WERI-Rb-1 (cell line): Measurements from ENCODE around the gene PTPN9.
A peak's percentile ranks its signal among the peaks of the same experiment; 100 is the strongest.

Source experiments
- DNase-seq: peaks from one replicate; pipeline ENCODE4 v3.0.0-alpha.2; 2020
- H3K27ac ChIP-seq: fragments of 250-450 bp; sonication (Bioruptor Pico); 2 replicates; pipeline ENCODE4 v1.5.1; 2020; ENCODE audit warnings: mild to moderate bottlenecking, moderate library complexity
- H3K27me3 ChIP-seq: fragments of 250-450 bp; sonication (Bioruptor Pico); 2 replicates; pipeline ENCODE4 v1.5.1; 2021; ENCODE audit warnings: mild to moderate bottlenecking, low read depth, moderate library complexity; ENCODE audit not compliant: insufficient read depth, severe bottlenecking
- H3K36me3 ChIP-seq: fragments of 250-450 bp; sonication (Bioruptor Pico); 2 replicates; pipeline ENCODE4 v1.5.1; 2020; ENCODE audit warnings: mild to moderate bottlenecking, moderate library complexity
- H3K4me3 ChIP-seq: 2 replicates; pipeline ENCODE4 v1.5.1; 2011; ENCODE audit warnings: low read depth, mild to moderate bottlenecking, control low read depth, low read length
- H3K9me3 ChIP-seq: fragments of 250-450 bp; sonication (Bioruptor Pico); 2 replicates; pipeline ENCODE4 v1.5.1; 2021; ENCODE audit warnings: mild to moderate bottlenecking, moderate library complexity; ENCODE audit not compliant: severe bottlenecking
- CTCF ChIP-seq: IDR thresholded peaks from 2 replicates; pipeline ENCODE4 v1.5.1; 2011; ENCODE audit warnings: low read depth, mild to moderate bottlenecking, control low read depth, inconsistent platforms, low read length

The PTPN9 gene

GRCh38 chr15:75455424-75455981 lies 123.6 kb downstream of the PTPN9 start:
- Histone ChIP-seq H3K27ac (peak overlapping the region; percentile 87), H3K27me3 (no peaks in the 10 kb centered on the region), H3K4me3 (peak overlapping the region; percentile 87), H3K9me3 (no peaks in the 10 kb centered on the region), H3K36me3 (no peaks in the 10 kb centered on the region)
- DNase-seq = peak; percentile 81
- no peak for TF ChIP-seq CTCF

DNA sequence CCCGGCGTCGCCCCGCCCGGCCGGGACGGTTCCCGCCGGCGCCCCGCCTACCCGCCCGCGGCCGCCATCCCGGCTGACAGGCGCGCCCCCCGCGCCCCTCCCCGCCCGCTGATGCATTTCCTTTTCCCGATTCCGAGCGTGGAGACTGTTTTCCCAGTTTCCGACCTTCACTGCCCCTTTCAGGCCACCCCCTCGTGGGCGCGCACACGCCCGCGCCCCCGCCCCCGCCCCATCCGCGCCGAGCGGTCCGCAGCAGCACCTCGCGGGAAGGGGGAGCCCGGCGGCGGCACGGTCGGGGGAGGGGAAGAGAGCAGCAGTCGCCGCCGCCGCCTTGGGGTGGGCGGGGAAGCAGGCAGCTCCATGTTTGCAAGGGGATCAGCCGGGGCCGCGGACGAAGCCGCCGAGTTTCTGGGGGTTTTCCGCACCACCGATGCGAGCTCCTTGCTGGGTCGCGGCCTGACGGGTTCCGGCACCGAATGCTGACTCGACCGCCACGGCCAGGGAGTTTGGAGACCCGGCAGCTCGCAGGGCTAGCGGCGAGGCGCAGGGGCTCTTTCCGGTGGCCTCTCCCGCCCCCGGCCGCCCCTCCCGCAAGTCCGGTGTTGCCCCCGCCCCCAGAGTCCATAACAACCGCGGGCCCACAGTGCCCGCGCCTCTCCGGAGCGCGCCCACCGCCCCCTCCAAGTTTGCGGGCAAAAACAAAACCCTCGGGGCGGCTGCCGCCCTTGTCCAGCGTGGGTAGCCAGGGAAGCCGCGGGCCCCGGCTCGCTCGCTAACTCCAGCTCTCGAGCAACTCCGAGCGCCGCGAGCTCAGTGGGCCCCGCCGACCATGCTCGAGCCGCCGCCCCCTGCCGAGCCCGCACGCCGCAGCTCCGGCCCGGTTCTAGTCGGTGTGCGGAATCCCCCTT lies 124.4 kb downstream of the PTPN9 start:
- Histone ChIP-seq H3K9me3 (no peaks in the 10 kb centered on the region), H3K27me3 (no peaks in the 10 kb centered on the region), H3K27ac (peak overlapping the region; percentile 87), H3K36me3 (no peaks in the 10 kb centered on the region), H3K4me3 (peak overlapping the region; percentile 87)
- peak; percentile 33 for DNase-seq
- no peak for TF ChIP-seq CTCF

GRCh38 chr15:75453703-75454470 lies 125.2 kb downstream of the PTPN9 start:
- no peaks in the 10 kb centered on the region for H3K27me3 ChIP-seq
- DNase-seq = peak; percentile 98

GRCh38 chr15:75452865-75453702 lies 126.0 kb downstream of the PTPN9 start:
- no peaks in the 10 kb centered on the region for H3K36me3 ChIP-seq
- peak overlapping the region; percentile 74 for H3K4me3 ChIP-seq
- no peaks in the 10 kb centered on the region for H3K27me3 ChIP-seq
- peak; percentile 49 for TF ChIP-seq CTCF
- DNase-seq = peak; percentile 78
- peak overlapping the region; percentile 91 for H3K27ac ChIP-seq
- no peaks in the 10 kb centered on the region for H3K9me3 ChIP-seq

More at GRCh38 chr15:75453703-75454470, 125.2 kb downstream of the PTPN9 start:
- Histone ChIP-seq H3K9me3 (no peaks in the 10 kb centered on the region), H3K27ac (peak overlapping the region; percentile 91), H3K36me3 (no peaks in the 10 kb centered on the region), H3K4me3 (peak overlapping the region; percentile 87)
- TF ChIP-seq CTCF = no peak

DNA sequence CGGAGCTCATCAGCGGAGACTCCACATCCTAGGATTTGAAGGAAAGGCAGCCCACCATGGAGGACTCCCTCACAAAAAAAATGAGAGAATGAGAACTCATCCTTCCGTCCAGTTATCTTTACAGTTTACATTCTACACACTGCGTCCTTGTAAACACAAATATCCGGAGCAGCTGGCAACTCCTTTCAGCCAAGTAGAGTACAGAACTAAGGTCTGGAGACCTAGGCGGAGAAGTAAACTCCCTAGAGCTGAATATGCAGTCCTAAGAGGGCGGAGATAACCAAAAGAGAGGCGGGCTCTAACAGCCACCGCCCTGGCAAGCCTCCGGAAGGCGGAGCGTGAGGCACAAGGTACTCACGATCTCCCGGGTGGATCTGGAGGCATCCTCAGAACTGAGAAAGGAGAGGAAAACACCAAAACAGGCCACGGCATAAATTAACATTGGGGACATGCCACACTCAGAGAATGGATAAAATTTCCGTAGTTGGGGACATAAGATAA lies 126.7 kb downstream of the PTPN9 start:
- Histone ChIP-seq H3K4me3 (peak overlapping the region; percentile 74), H3K9me3 (no peaks in the 10 kb centered on the region), H3K36me3 (peaks cover 4% of the 10 kb centered on the region), H3K27ac (peak overlapping the region; percentile 91), H3K27me3 (no peaks in the 10 kb centered on the region)
- no peak for TF ChIP-seq CTCF
- DNase-seq = peak; percentile 70
